Peyer's patch (tissue), 4 donors: Measurements from ENCODE around the gene PDLIM5.
"Not testable (repeated sequence)": the region's sequence is repeated elsewhere in the genome, so short reads cannot be mapped to it uniquely, and the experiment has no call there.

ENCODE experiments used
- CTCF ChIP-seq, 6 experiments: fragments of 450-650 bp in 4 of 6; fragments of 200-600 bp in 2 of 6; sonication (generic) in 1 of 6; IDR thresholded peaks; one replicate each; pipeline ENCODE4 v1.5.1; 2017 to 2019; ENCODE audit warnings: antibody characterized with exemption in 6 of 6, mild to moderate bottlenecking in 3 of 6, moderate library complexity in 1 of 6
- POLR2A ChIP-seq, 2 donors: fragments of 450-650 bp; IDR thresholded peaks; one replicate each; pipeline ENCODE4 v1.5.1; 2017; ENCODE audit warnings: antibody characterized with exemption in 2 of 2, mild to moderate bottlenecking in 2 of 2, moderate library complexity in 2 of 2

GRCh38 chr4:94665021-94665420 is 213.3 kb downstream of the PDLIM5 start:
- TF ChIP-seq CTCF, POLR2A (IDR thresholded peaks at IDR 0.05): not testable (repeated sequence)
